Subcutaneous adipose tissue (tissue), 4 donors: ENCODE data around the gene SLIT3. TPM values are rescaled to one million over a fixed set of nuclear protein-coding genes. Genes with fewer than 3 reads are reported as not detected.

Source experiments
- total RNA-seq, 4 donors: library from RNA; depleted of rRNA; stranded (reverse); fragments of >200 nt; gene quantifications; one replicate each; pipeline ENCODE4 v1.1.0, GENCODE V29; 2016
- TF ChIP-seq, protein P1 (sequence below): fragments of 450-650 bp; IDR thresholded peaks from one replicate; pipeline ENCODE4 v1.5.1; 2016; ENCODE audit warnings: low read depth, mild to moderate bottlenecking, control low read depth, antibody characterized with exemption, moderate library complexity

Gene SLIT3
- total RNA-seq, 4 donors from 2014 or later = 48.1 to 163 (median 83.2) TPM

GRCh38 chr5:168654211-168654721 is 646.7 kb downstream of the SLIT3 start:
- TF ChIP-seq, protein P1, sequence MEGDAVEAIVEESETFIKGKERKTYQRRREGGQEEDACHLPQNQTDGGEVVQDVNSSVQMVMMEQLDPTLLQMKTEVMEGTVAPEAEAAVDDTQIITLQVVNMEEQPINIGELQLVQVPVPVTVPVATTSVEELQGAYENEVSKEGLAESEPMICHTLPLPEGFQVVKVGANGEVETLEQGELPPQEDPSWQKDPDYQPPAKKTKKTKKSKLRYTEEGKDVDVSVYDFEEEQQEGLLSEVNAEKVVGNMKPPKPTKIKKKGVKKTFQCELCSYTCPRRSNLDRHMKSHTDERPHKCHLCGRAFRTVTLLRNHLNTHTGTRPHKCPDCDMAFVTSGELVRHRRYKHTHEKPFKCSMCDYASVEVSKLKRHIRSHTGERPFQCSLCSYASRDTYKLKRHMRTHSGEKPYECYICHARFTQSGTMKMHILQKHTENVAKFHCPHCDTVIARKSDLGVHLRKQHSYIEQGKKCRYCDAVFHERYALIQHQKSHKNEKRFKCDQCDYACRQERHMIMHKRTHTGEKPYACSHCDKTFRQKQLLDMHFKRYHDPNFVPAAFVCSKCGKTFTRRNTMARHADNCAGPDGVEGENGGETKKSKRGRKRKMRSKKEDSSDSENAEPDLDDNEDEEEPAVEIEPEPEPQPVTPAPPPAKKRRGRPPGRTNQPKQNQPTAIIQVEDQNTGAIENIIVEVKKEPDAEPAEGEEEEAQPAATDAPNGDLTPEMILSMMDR = no peak

GRCh38 chr5:168653626-168654025 is 647.3 kb downstream of the SLIT3 start:
- TF ChIP-seq, protein P1 = no peak

- TF ChIP-seq, protein P1 = no peak
Observed at GRCh38 chr5:168651648-168652047, 649.3 kb downstream of the SLIT3 start.

GRCh38 chr5:168649306-168649705 is 651.6 kb downstream of the SLIT3 start:
- TF ChIP-seq, protein P1 = no peak

DNA sequence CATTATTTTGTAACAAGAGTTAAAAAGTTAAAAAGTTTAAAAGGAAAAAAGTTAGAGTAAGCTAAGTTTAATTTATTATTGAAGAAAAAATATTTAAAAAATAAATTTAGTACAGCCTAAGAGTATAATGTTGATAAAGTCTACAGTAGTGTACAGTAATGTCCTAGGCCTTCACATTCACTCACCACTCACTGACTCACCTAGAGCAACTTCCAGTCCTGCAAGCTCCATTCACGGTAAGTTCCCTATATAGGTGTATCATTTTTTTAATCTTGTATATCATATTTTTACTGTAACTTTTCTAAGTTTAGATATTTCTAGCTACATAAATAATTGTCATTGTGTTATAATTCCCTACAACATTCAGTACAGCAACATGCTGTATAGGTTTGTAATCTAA is 652.4 kb downstream of the SLIT3 start:
- TF ChIP-seq, protein P1 = no peak

DNA sequence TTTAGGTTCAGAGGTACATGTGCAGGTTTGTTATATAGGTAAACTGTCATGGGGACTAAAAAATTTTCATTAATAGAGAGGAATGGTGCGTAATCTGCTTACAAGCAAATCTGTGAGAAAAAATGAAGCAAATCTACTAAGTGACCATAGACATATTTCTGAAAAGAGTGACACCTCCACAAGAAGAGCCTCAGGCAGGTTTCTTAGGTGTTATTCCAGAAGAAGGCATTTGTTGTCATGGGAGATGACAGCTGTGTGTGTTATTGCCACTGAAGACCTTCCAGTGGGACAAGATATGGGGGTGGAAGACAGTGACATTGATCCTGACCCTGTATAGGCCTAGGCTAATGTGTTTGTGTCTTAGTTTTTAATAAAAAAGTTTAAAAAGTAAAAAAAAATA is 652.9 kb downstream of the SLIT3 start:
- TF ChIP-seq, protein P1 = no peak

- TF ChIP-seq, protein P1 = no peak
Observed at GRCh38 chr5:168647083-168647482, 653.9 kb downstream of the SLIT3 start.
